ENCODE data around the gene GPR101. TPM values are rescaled to one million over a fixed set of nuclear protein-coding genes. Genes with fewer than 3 reads are reported as not detected.

GPR101 gene, protein sequence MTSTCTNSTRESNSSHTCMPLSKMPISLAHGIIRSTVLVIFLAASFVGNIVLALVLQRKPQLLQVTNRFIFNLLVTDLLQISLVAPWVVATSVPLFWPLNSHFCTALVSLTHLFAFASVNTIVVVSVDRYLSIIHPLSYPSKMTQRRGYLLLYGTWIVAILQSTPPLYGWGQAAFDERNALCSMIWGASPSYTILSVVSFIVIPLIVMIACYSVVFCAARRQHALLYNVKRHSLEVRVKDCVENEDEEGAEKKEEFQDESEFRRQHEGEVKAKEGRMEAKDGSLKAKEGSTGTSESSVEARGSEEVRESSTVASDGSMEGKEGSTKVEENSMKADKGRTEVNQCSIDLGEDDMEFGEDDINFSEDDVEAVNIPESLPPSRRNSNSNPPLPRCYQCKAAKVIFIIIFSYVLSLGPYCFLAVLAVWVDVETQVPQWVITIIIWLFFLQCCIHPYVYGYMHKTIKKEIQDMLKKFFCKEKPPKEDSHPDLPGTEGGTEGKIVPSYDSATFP
- total RNA-seq = not detected in 2 replicates

DNA sequence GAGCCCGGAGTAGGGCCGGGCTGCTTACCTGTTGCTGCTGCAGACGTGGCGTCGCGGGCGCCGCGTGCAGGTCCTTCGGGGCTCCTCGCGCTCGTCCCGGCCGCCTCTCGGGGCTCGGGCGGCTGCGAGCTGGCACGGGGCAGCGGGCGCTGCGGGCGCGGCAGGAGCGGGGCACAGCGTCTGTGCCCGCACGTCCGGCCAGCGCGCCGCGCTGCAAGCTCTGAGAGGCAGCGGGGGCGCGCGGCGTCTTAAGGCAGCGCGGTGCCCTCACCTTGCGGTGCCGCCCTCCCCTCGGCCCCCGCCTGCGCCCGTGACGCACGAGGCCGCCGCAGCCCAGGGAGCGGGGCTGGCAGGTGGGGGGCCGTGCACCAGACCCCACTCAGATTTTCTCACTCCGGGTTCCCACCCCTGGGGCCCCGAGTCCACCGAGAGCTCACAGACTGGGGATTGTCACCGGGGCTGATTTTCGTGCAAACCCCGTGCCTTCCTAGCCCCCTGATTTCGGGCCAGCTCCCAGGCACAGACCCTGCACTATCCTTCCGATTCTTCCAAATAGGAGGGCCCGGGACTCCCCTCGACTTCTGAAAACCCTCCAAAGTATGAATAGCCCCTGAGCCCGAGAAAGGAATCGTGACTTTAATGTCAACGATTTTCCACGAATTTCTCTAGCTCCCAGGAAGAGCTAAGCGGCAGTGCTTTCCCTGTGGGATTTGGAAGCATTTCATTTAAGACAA lies at the start of gene GPR101:
Gene GPR101, minus strand, starts transcription at position 222 of the 734 bp plus-strand sequence. CDS start 2,321 bp downstream, outside the sequence.

Other genes starting within 250 kb of the GPR101 start
- 132 and 134 TPM in 2 replicates for gene RBMX, start 153.3 kb downstream of the GPR101 start, total RNA-seq